SH-SY5Y (cell line): ENCODE results near the gene TBX15.

ENCODE experiments used
- GATA2 ChIP-seq: IDR thresholded peaks from 2 replicates; pipeline ENCODE4 v1.6.1; 2011; ENCODE audit warnings: mild to moderate bottlenecking, low read depth, low read length
- GATA3 ChIP-seq: IDR thresholded peaks from 2 replicates; pipeline ENCODE4 v1.6.1; 2011; ENCODE audit warnings: low read depth, mild to moderate bottlenecking, low read length, moderate library complexity

DNA sequence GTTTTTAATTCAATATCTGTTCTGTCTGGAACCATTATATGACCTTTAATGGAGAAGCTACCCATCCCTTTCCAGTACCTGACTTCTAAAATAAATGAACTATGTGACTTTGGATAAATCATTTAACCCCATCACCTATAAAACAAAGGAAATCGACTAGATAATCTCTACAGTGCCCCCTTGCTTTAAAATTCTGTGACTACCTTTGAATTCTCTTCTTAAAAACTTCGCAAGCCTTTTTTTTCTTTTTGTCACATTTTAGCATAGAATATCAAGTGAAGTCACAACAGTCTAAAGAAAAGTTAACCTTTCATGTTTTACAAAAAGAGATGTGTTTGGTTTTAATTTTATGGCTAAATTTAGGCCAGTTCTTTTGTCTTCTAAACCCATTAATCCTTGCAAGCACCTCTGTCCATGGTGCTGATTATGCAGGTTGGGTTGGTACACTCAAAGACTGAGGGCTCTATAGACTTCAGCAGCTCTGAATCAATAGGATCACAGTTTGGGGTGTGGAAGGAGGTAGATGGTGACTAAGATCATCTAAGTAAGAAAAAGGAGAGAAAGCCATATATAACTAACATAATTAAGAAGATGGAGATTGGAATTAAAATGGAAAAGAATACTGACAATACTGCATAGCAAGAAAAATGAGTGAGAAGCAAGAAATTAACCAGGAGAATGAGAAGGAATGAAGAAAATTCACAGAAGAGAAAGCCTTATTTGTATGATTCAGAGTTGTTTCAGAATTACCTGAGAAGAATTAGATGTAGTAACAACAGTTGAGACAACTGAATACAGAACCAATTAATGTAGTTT lies 59.2 kb downstream of the TBX15 start:
- TF ChIP-seq GATA3 (no peak), GATA2 (no peak)
